Heart left ventricle (tissue), 13 donors: Measurements from ENCODE around the gene FREY1.

Experiments used
- CTCF ChIP-seq, 12 donors: fragments of 200-600 bp; sonication (generic) in 4 of 12; IDR thresholded peaks; one replicate each; pipeline versions ENCODE4 v1.5.0 to v1.8.0; 2018 to 2022; ENCODE audit warnings: antibody characterized with exemption in 12 of 12, mild to moderate bottlenecking in 5 of 12
- POLR2A ChIP-seq, 2 donors: fragments of 450-650 bp; IDR thresholded peaks; one replicate each; pipeline ENCODE4 v1.6.1; 2017; ENCODE audit warnings: antibody characterized with exemption in 2 of 2, mild to moderate bottlenecking in 2 of 2, moderate library complexity in 2 of 2
- donor health status: ischemic (EF 13 %, LVEDD 7.1; RV severe dilation, severe dysfunction).
- donor health status: DM: no; HTN: yes; CAD: no.
- donor health status: DM: no; HTN: no; CAD: no.
- donor health status: ischemic (EF 25% LVEDD 6.9; RV normal size, moderate dysfunction).
- donor health status: ischemic (EF 25% LVEDD 5.7; RV mildly dilated, moderate dysfunction).
- donor health status: ischemic (EF 35%, LVEDD 5.7; RV mildly dilated, moderate dysfunction).
- donor health status: nonischemic (EF 11% LVEDD 7.7; RV severe dilation, severe dysfunction).
- donor health status: DM: yes; HTN: yes; CAD: no.
- donor health status: PGD.
- donor health status: ischemic (EF 29% LVEDD 5.4; RV normal size, mild dysfunction).
- donor health status: nonischemic (EF 23%, LVEDD 6.1; RV moderate dilation, normal function).

GRCh38 chr11:45907911-45908370 lies 870 bp upstream of the FREY1 start:
- no peak for TF ChIP-seq CTCF (IDR thresholded peaks at IDR 0.05)
- TF ChIP-seq POLR2A (IDR thresholded peaks at IDR 0.05): no peak
